GM12864 (cell line): ENCODE data around the gene TMEM150C.

ENCODE experiments used
- DNase-seq: peaks from one replicate; pipeline ENCODE4 v3.0.0-alpha.2; 2011; ENCODE audit warnings: low read depth
- H3K4me3 ChIP-seq: 2 replicates; pipeline ENCODE4 v1.5.1; 2011; ENCODE audit warnings: mild to moderate bottlenecking, low read depth, low read length, control low read depth
- CTCF ChIP-seq: IDR thresholded peaks from 2 replicates; pipeline ENCODE4 v1.5.1; 2011; ENCODE audit warnings: low read depth, mild to moderate bottlenecking, moderate library complexity, low read length, control low read depth, inconsistent platforms; ENCODE audit errors: missing control alignments

TMEM150C gene

GRCh38 chr4:82462415-82462831 lies 99.4 kb downstream of the TMEM150C start:
- TF ChIP-seq CTCF, result peak; percentile 82
- H3K4me3 ChIP-seq, result no peak overlapping the region
- peak; percentile 53 for DNase-seq

- no peak for TF ChIP-seq CTCF
- H3K4me3 ChIP-seq, result no peak overlapping the region
- DNase-seq, result no peak
Measured at GRCh38 chr4:82461710-82462109, 100.1 kb downstream of the TMEM150C start.

- no peak for DNase-seq
- TF ChIP-seq CTCF, result no peak
- no peak overlapping the region for H3K4me3 ChIP-seq
Measured at GRCh38 chr4:82458729-82459128, 103.1 kb downstream of the TMEM150C start.

- no peak overlapping the region for H3K4me3 ChIP-seq
- TF ChIP-seq CTCF, result no peak
Measured at GRCh38 chr4:82457266-82457665, 104.5 kb downstream of the TMEM150C start.

GRCh38 chr4:82452026-82452425 lies 109.8 kb downstream of the TMEM150C start:
- no peak overlapping the region for H3K4me3 ChIP-seq
- TF ChIP-seq CTCF, result no peak
- DNase-seq, result no peak

More at GRCh38 chr4:82457266-82457665, 104.5 kb downstream of the TMEM150C start:
- DNase-seq, result no peak

- no peak overlapping the region for H3K4me3 ChIP-seq
- TF ChIP-seq CTCF, result no peak
- DNase-seq, result no peak
Measured at GRCh38 chr4:82450966-82451755, 110.6 kb downstream of the TMEM150C start.

- H3K4me3 ChIP-seq, result no peak overlapping the region
- no peak for DNase-seq
- no peak for TF ChIP-seq CTCF
Measured at GRCh38 chr4:82447886-82448285, 113.9 kb downstream of the TMEM150C start.
